GM13977 (cell line): ENCODE measurements around the gene NGB.

Experiments
- DNase-seq: peaks from one replicate; pipeline ENCODE4 v3.0.0; 2012; ENCODE audit warnings: low spot score
- CTCF ChIP-seq: IDR thresholded peaks from 2 replicates; pipeline ENCODE4 v1.5.1; 2012; ENCODE audit warnings: mild to moderate bottlenecking, control low read depth; ENCODE audit not compliant: insufficient read depth; ENCODE audit errors: extremely low read depth, missing control alignments
- in situ Hi-C: fragments of 300-500 bp; cut with MboI; formaldehyde crosslinking; loops from one replicate; pipeline ENCODE4 v1.12.0; 2022; ENCODE audit warnings: low sequenced_read_pairs, low pct_unique_long_range_greater_than_20kb, mixed read lengths, inconsistent platforms; ENCODE audit not compliant: unreplicated experiment

NGB gene

GRCh38 chr14:77275601-77276017 lies 4.6 kb upstream of the NGB start:
- in situ Hi-C loops, result no loop called here
- TF ChIP-seq CTCF, result no peak
- DNase-seq, result no peak

- TF ChIP-seq CTCF, result no peak
- in situ Hi-C loops, result no loop called here
- no peak for DNase-seq
These were observed 4.1 kb upstream of the NGB start for GRCh38 chr14:77275041-77275580.

- no peak for DNase-seq
- TF ChIP-seq CTCF, result no peak
- in situ Hi-C loops, result no loop called here
These were observed 2.8 kb upstream of the NGB start for GRCh38 chr14:77273796-77274195.

- no peak for DNase-seq
- in situ Hi-C loops, result no loop called here
- TF ChIP-seq CTCF, result no peak
These were observed 1.3 kb upstream of the NGB start for GRCh38 chr14:77272261-77272660.

GRCh38 chr14:77270361-77271112 lies 469 bp downstream of the NGB start:
- no peak for DNase-seq
- no peak for TF ChIP-seq CTCF
- in situ Hi-C loops, result no loop called here

GRCh38 chr14:77268989-77269600 lies 1.9 kb downstream of the NGB start:
- no peak for TF ChIP-seq CTCF
- DNase-seq, result no peak
- in situ Hi-C loops, result no loop called here
